Central memory CD8-positive, alpha-beta T cell (primary cell): ENCODE results near the gene UGCG.

Source experiments
- ATAC-seq: fragments of 150-1000 bp; cut with Tn5 transposase; replicated peaks from 2 replicates; pipeline ENCODE4 v1.10.0; 2022; ENCODE audit warnings: mild to moderate bottlenecking, moderate FRiP score, moderate number of reproducible peaks; ENCODE audit not compliant: poor library complexity, severe bottlenecking; ENCODE audit errors: extremely low read depth
- DNase-seq, 2 donors: peaks; one replicate each; pipeline ENCODE4 v3.0.0; 2021; ENCODE audit warnings: low spot score in 2 of 2
- H3K27ac Mint-ChIP-seq: one replicate; pipeline ENCODE4 v1.8.0; 2022; ENCODE audit warnings: low read depth, mild to moderate bottlenecking, moderate library complexity, mixed read lengths
- H3K27me3 Mint-ChIP-seq: one replicate; pipeline ENCODE4 v1.8.0; 2022; ENCODE audit warnings: mixed read lengths
- H3K36me3 Mint-ChIP-seq: one replicate; pipeline ENCODE4 v1.8.0; 2022; ENCODE audit warnings: mild to moderate bottlenecking, moderate library complexity, mixed read lengths; ENCODE audit not compliant: insufficient read depth
- H3K4me1 Mint-ChIP-seq: one replicate; pipeline ENCODE4 v1.8.0; 2022; ENCODE audit warnings: mixed read lengths
- H3K4me3 Mint-ChIP-seq: one replicate; pipeline ENCODE4 v1.8.0; 2022; ENCODE audit warnings: mild to moderate bottlenecking, moderate library complexity, mixed read lengths
- H3K9me3 Mint-ChIP-seq: one replicate; pipeline ENCODE4 v1.8.0; 2022; ENCODE audit warnings: mixed read lengths

The UGCG gene

DNA sequence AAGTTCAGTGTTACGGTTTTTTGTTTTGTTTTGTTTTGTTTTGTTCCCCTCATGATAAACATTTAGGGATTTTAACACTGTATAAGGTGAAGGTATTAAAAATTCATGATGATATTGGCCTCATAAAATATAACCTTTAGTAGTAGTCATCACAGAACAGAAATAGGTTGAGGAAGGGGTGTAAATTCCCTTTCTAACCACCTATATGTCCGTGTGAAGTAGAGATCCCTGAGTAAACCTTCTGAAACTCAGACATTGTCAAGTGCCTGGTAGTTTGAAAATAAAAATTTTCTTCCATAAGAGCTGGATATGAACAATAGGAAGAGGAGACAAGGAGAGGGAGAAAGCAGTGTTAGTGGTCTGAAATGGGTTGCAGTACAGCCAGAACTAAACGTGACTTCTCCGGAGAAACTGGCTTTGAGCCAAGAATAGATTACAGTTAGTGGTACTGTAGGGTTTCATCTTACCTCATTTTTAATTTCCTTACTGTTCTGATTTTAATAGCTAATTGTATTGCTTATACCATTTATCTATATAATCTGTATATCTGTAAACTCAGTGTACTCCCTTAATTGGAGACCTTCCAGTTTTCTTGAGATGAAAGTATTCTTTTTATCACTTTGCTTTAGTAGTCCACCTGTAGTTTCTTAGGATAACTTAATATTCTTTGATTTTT lies 18.3 kb downstream of the UGCG start:
- H3K27ac Mint-ChIP-seq: peak overlapping the region; percentile 80
- H3K4me3 Mint-ChIP-seq: peak overlapping the region; percentile 36
- ATAC-seq (peak; percentile 41), DNase-seq (no peak)
- no peaks in the 10 kb centered on the region for H3K27me3 Mint-ChIP-seq
- no peaks in the 10 kb centered on the region for H3K9me3 Mint-ChIP-seq
- peaks cover 26% of the 10 kb centered on the region for H3K36me3 Mint-ChIP-seq
- peaks cover 63% of the 10 kb centered on the region for H3K4me1 Mint-ChIP-seq

GRCh38 chr9:111915425-111915758 lies 18.8 kb downstream of the UGCG start:
- H3K4me1 Mint-ChIP-seq: peaks cover 58% of the 10 kb centered on the region
- peaks cover 28% of the 10 kb centered on the region for H3K36me3 Mint-ChIP-seq
- DNase-seq (no peak), ATAC-seq (no peak)
- peak overlapping the region; percentile 36 for H3K4me3 Mint-ChIP-seq
- no peaks in the 10 kb centered on the region for H3K27me3 Mint-ChIP-seq
- H3K27ac Mint-ChIP-seq: peak overlapping the region; percentile 80
- H3K9me3 Mint-ChIP-seq: no peaks in the 10 kb centered on the region

DNA sequence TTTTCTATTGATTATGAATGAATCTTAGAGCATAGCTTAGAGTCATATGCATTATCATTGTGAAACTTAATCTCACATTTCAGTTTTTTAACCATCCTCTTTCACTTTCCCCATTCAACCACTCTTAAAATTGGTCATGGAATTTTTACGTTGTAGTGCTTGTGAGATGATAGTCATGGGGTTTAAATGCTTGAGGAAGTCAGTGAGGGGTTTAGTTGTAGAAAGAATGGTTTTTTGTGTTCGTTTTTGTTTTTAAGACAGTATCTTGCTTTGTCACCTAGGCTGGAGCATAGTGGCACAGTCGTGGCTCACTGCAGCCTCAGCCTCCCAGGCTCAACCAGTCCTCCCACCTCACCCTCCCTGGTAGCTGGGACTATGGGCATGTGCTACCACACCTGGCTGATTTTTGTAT lies 19.6 kb downstream of the UGCG start:
- Mint-ChIP-seq H3K27ac (no peak overlapping the region), H3K9me3 (no peaks in the 10 kb centered on the region)
- peak; percentile 30 for ATAC-seq

GRCh38 chr9:111917201-111917600 lies 20.6 kb downstream of the UGCG start:
- Mint-ChIP-seq H3K4me1 (peaks cover 45% of the 10 kb centered on the region), H3K27ac (no peak overlapping the region), H3K9me3 (no peaks in the 10 kb centered on the region), H3K36me3 (peaks cover 30% of the 10 kb centered on the region), H3K4me3 (no peak overlapping the region), H3K27me3 (no peaks in the 10 kb centered on the region)
- DNase-seq: no peak
- ATAC-seq: no peak

More for the DNA sequence above, 19.6 kb downstream of the UGCG start:
- no peak for DNase-seq
- Mint-ChIP-seq H3K36me3 (peaks cover 30% of the 10 kb centered on the region), H3K4me3 (peak overlapping the region; percentile 11), H3K27me3 (no peaks in the 10 kb centered on the region), H3K4me1 (peaks cover 50% of the 10 kb centered on the region)

DNA sequence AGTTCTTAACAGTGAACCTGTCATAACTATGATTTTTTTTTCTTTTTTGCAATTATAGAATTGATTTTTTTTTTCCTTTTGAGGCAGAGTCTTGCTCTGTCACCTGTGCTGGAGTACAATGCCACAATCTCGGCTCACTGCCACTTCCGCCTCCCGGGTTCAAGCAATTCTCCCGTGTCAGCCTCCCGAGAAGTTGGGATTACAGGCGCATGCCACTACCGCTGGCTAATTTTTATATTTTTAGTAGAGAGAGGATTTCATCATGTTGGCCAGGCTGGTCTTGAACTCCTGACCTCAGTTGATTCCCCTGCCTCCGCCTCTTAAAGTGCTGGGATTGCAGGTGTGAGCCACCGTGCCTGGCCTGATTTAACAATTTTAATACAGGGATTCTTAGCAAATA lies 21.4 kb downstream of the UGCG start:
- peaks cover 42% of the 10 kb centered on the region for H3K4me1 Mint-ChIP-seq

GRCh38 chr9:111919875-111920274 lies 23.3 kb downstream of the UGCG start:
- Mint-ChIP-seq H3K36me3 (peaks cover 29% of the 10 kb centered on the region), H3K27me3 (no peaks in the 10 kb centered on the region), H3K4me3 (no peak overlapping the region), H3K9me3 (no peaks in the 10 kb centered on the region), H3K27ac (peak overlapping the region; percentile 55), H3K4me1 (peaks cover 26% of the 10 kb centered on the region)
- ATAC-seq: no peak
- no peak for DNase-seq

More for the DNA sequence above, 21.4 kb downstream of the UGCG start:
- Mint-ChIP-seq H3K27me3 (no peaks in the 10 kb centered on the region), H3K36me3 (peaks cover 30% of the 10 kb centered on the region), H3K4me3 (no peak overlapping the region), H3K9me3 (no peaks in the 10 kb centered on the region), H3K27ac (no peak overlapping the region)
- ATAC-seq (no peak), DNase-seq (no peak)

DNA sequence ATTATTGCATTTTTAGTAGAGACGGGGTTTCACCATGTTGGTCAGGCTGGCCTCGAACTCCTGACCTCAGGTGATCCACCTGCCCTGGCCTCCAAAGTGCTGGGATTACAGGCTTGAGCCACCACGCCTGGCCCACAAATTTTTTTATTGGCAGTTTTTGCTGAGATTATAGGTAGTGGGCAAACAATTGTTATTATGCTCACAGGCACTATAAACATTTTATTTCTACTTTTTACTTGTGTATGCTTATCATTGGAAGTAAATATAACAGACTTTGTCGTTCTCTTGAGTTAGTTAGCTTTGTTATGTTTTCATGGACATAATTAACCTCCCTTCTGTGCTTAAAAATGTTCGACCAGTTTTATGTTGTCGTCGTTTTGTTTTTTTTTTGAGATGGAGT lies 23.9 kb downstream of the UGCG start:
- Mint-ChIP-seq H3K27ac (no peak overlapping the region), H3K36me3 (peaks cover 25% of the 10 kb centered on the region), H3K27me3 (no peaks in the 10 kb centered on the region), H3K4me1 (peaks cover 19% of the 10 kb centered on the region), H3K9me3 (no peaks in the 10 kb centered on the region), H3K4me3 (no peak overlapping the region)
- no peak for DNase-seq
- ATAC-seq: no peak

- no peaks in the 10 kb centered on the region for H3K9me3 Mint-ChIP-seq
- no peak overlapping the region for H3K27ac Mint-ChIP-seq
- H3K4me1 Mint-ChIP-seq: peaks cover 17% of the 10 kb centered on the region
- no peak for ATAC-seq
- H3K4me3 Mint-ChIP-seq: no peak overlapping the region
- no peaks in the 10 kb centered on the region for H3K27me3 Mint-ChIP-seq
- DNase-seq: no peak
- H3K36me3 Mint-ChIP-seq: peaks cover 28% of the 10 kb centered on the region
Measured at GRCh38 chr9:111922324-111923013, 25.9 kb downstream of the UGCG start.

GRCh38 chr9:111924281-111924680 lies 27.7 kb downstream of the UGCG start:
- Mint-ChIP-seq H3K27me3 (no peaks in the 10 kb centered on the region), H3K9me3 (no peaks in the 10 kb centered on the region)
- no peak for ATAC-seq

GRCh38 chr9:111925017-111925770 lies 28.6 kb downstream of the UGCG start:
- H3K9me3 Mint-ChIP-seq: no peaks in the 10 kb centered on the region
- no peak overlapping the region for H3K27ac Mint-ChIP-seq
- DNase-seq (no peak), ATAC-seq (no peak)
- peaks cover 10% of the 10 kb centered on the region for H3K4me1 Mint-ChIP-seq
- no peaks in the 10 kb centered on the region for H3K27me3 Mint-ChIP-seq
- peaks cover 15% of the 10 kb centered on the region for H3K36me3 Mint-ChIP-seq
- no peak overlapping the region for H3K4me3 Mint-ChIP-seq

More at GRCh38 chr9:111924281-111924680, 27.7 kb downstream of the UGCG start:
- DNase-seq: no peak
- Mint-ChIP-seq H3K27ac (no peak overlapping the region), H3K36me3 (peaks cover 18% of the 10 kb centered on the region), H3K4me3 (no peak overlapping the region), H3K4me1 (peaks cover 10% of the 10 kb centered on the region)

DNA sequence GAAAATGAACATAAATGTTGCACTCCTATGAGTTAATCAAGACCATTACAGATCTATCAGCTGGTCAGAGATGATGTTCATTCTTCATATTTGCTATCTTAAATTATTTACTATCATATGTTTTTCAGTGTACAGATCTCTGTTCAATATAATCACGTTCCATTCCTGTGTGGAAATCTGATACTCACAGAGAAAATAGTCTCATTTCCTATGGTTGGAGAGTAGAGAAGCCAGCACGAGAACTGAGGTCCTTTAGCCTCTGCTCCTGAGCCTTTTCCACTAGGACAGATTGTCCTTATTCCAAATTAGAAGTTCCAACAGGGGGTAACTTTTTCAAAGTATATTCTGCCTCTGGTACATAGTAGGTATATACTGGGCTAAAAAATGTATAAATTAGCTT lies 29.2 kb downstream of the UGCG start:
- H3K4me3 Mint-ChIP-seq: no peak overlapping the region
- ATAC-seq (no peak), DNase-seq (no peak)
- no peak overlapping the region for H3K27ac Mint-ChIP-seq
- peaks cover 10% of the 10 kb centered on the region for H3K4me1 Mint-ChIP-seq
- H3K27me3 Mint-ChIP-seq: no peaks in the 10 kb centered on the region
- peaks cover 16% of the 10 kb centered on the region for H3K36me3 Mint-ChIP-seq
- no peaks in the 10 kb centered on the region for H3K9me3 Mint-ChIP-seq

GRCh38 chr9:111926421-111926875 lies 29.8 kb downstream of the UGCG start:
- peak; percentile 21 to 50 for DNase-seq
- Mint-ChIP-seq H3K27ac (peak overlapping the region; percentile 85), H3K27me3 (no peaks in the 10 kb centered on the region), H3K36me3 (peaks cover 20% of the 10 kb centered on the region), H3K4me1 (peaks cover 10% of the 10 kb centered on the region), H3K9me3 (no peaks in the 10 kb centered on the region), H3K4me3 (peak overlapping the region; percentile 62)
- peak; percentile 99 for ATAC-seq
